Neural progenitor cell (in vitro differentiated cells): ENCODE measurements around the gene ITGA8. TPM values are rescaled to one million over a fixed set of nuclear protein-coding genes. Genes with fewer than 3 reads are reported as not detected.

Source experiments
- DNase-seq: peaks from one replicate; pipeline ENCODE4 v3.0.0-alpha.2; 2016; ENCODE audit warnings: low spot score
- H2AFZ ChIP-seq: fragments of 200-600 bp; sonication (generic); replicated peaks from 2 replicates; pipeline ENCODE4 v1.6.1; 2016; ENCODE audit warnings: antibody characterized with exemption
- H3F3A ChIP-seq: fragments of 200-600 bp; sonication (generic); 2 replicates; pipeline ENCODE4 v1.6.1; 2016; ENCODE audit warnings: antibody characterized with exemption, low read depth
- H3K27ac ChIP-seq: fragments of 200-600 bp; sonication (generic); 2 replicates; pipeline ENCODE4 v1.5.1; 2016; ENCODE audit warnings: mild to moderate bottlenecking
- H3K27me3 ChIP-seq: fragments of 200-600 bp; sonication (generic); 2 replicates; pipeline ENCODE4 v1.6.1; 2016; ENCODE audit warnings: mild to moderate bottlenecking, moderate library complexity
- H3K36me3 ChIP-seq: fragments of 200-600 bp; sonication (generic); 2 replicates; pipeline ENCODE4 v1.5.1; 2016
- H3K4me1 ChIP-seq: fragments of 200-600 bp; sonication (generic); 2 replicates; pipeline ENCODE4 v1.6.1; 2016; ENCODE audit warnings: mixed run types
- H3K4me2 ChIP-seq: fragments of 200-600 bp; sonication (generic); 2 replicates; pipeline ENCODE4 v1.6.1; 2016
- H3K4me3 ChIP-seq: fragments of 200-600 bp; sonication (generic); 2 replicates; pipeline ENCODE4 v1.5.1; 2016
- H3K79me2 ChIP-seq: fragments of 200-600 bp; sonication (generic); 2 replicates; pipeline ENCODE4 v1.6.1; 2016; ENCODE audit warnings: low read depth
- H3K9ac ChIP-seq: fragments of 200-600 bp; sonication (generic); 2 replicates; pipeline ENCODE4 v1.6.1; 2016
- H3K9me3 ChIP-seq: fragments of 200-600 bp; sonication (generic); 2 replicates; pipeline ENCODE4 v1.5.1; 2016; ENCODE audit warnings: low read depth
- H4K20me1 ChIP-seq: fragments of 200-600 bp; sonication (generic); 2 replicates; pipeline ENCODE4 v1.6.1; 2016; ENCODE audit warnings: low read depth
- H3K27ac Mint-ChIP-seq: 3 replicates; pipeline ENCODE4 v1.8.0; 2021; ENCODE audit warnings: mixed read lengths
- H3K27me3 Mint-ChIP-seq: 2 replicates; pipeline ENCODE4 v1.8.0; 2022; ENCODE audit warnings: low read depth, mild to moderate bottlenecking, inconsistent platforms, moderate library complexity, mixed read lengths; ENCODE audit not compliant: insufficient read depth
- H3K36me3 Mint-ChIP-seq: 3 replicates; pipeline ENCODE4 v1.8.0; 2021; ENCODE audit warnings: mixed read lengths
- H3K4me1 Mint-ChIP-seq: 3 replicates; pipeline ENCODE4 v1.8.0; 2021; ENCODE audit warnings: mixed read lengths
- H3K4me3 Mint-ChIP-seq: 3 replicates; pipeline ENCODE4 v1.8.0; 2021; ENCODE audit warnings: mild to moderate bottlenecking, moderate library complexity, mixed read lengths
- H3K9me3 Mint-ChIP-seq: 3 replicates; pipeline ENCODE4 v1.8.0; 2020; ENCODE audit warnings: mixed read lengths
- EZH2 ChIP-seq: fragments of 200-600 bp; sonication (generic); IDR thresholded peaks from 2 replicates; pipeline ENCODE4 v1.6.1; 2017; ENCODE audit warnings: antibody characterized with exemption, mild to moderate bottlenecking, moderate library complexity
- EZH2phosphoT487 ChIP-seq: fragments of 200-600 bp; sonication (generic); IDR thresholded peaks from 2 replicates; pipeline ENCODE4 v1.6.1; 2017; ENCODE audit warnings: antibody characterized with exemption
- total RNA-seq: library from RNA; depleted of rRNA; stranded (reverse); fragments of >200 nt; gene quantifications from 2 replicates; pipeline ENCODE4 v1.2.3, GENCODE V29; 2015; ENCODE audit warnings: low replicate concordance
- TF ChIP-seq, protein P1 (sequence below): fragments of 200-600 bp; sonication (generic); IDR thresholded peaks from 2 replicates; pipeline ENCODE4 v1.5.1; 2017; ENCODE audit warnings: antibody characterized with exemption, mild to moderate bottlenecking

ITGA8 gene
- total RNA-seq, 1 donor from 2014 or later = 0.15 TPM

DNA sequence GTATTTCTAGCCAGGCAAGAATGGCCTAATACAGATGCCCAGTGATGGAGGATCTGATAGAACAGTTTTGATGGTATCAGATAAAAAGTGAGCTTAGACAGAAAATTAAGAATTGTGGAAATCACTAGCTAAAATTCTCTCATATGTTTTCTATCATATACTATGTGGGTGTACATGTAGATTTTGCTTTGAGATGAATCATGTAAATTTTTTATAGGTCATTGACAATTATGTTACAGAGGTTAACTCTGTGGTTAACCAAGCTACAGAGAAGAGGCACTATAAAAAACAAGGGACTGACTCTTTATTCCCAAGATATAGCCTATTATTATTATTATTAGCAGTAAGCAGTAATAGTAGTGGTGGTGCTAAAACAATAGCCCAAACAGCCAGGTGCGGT, 156.5 kb downstream of the ITGA8 start:
- no peak overlapping the region for H3K9ac ChIP-seq
- Mint-ChIP-seq H3K36me3 (no peaks in the 10 kb centered on the region), H3K4me3 (no peak overlapping the region), H3K27me3 (peaks cover 10% of the 10 kb centered on the region), H3K4me1 (peaks cover 4% of the 10 kb centered on the region), H3K27ac (no peak overlapping the region), H3K9me3 (no peaks in the 10 kb centered on the region)
- no peaks in the 10 kb centered on the region for H3K36me3 ChIP-seq
- H3K9me3 ChIP-seq = no peaks in the 10 kb centered on the region
- no peak overlapping the region for H3K4me3 ChIP-seq
- H3K27ac ChIP-seq = no peak overlapping the region
- no peak for TF ChIP-seq EZH2phosphoT487
- TF ChIP-seq, protein P1, sequence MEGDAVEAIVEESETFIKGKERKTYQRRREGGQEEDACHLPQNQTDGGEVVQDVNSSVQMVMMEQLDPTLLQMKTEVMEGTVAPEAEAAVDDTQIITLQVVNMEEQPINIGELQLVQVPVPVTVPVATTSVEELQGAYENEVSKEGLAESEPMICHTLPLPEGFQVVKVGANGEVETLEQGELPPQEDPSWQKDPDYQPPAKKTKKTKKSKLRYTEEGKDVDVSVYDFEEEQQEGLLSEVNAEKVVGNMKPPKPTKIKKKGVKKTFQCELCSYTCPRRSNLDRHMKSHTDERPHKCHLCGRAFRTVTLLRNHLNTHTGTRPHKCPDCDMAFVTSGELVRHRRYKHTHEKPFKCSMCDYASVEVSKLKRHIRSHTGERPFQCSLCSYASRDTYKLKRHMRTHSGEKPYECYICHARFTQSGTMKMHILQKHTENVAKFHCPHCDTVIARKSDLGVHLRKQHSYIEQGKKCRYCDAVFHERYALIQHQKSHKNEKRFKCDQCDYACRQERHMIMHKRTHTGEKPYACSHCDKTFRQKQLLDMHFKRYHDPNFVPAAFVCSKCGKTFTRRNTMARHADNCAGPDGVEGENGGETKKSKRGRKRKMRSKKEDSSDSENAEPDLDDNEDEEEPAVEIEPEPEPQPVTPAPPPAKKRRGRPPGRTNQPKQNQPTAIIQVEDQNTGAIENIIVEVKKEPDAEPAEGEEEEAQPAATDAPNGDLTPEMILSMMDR = no peak
- TF ChIP-seq EZH2 = no peak
- H4K20me1 ChIP-seq = no peaks in the 10 kb centered on the region
- no peak for DNase-seq
- H2AFZ ChIP-seq = no peak overlapping the region
- no peaks in the 10 kb centered on the region for H3K27me3 ChIP-seq
- no peaks in the 10 kb centered on the region for H3K79me2 ChIP-seq
- H3F3A ChIP-seq = no peaks in the 10 kb centered on the region
- no peaks in the 10 kb centered on the region for H3K4me1 ChIP-seq
- no peak overlapping the region for H3K4me2 ChIP-seq

- Histone ChIP-seq H3K27me3 (no peaks in the 10 kb centered on the region), H3K4me3 (no peak overlapping the region), H3K4me1 (no peaks in the 10 kb centered on the region), H3K9me3 (no peaks in the 10 kb centered on the region), H3K79me2 (no peaks in the 10 kb centered on the region), H3K27ac (no peak overlapping the region), H3K36me3 (no peaks in the 10 kb centered on the region), H3K9ac (no peak overlapping the region), H2AFZ (no peak overlapping the region), H3F3A (no peaks in the 10 kb centered on the region), H3K4me2 (no peak overlapping the region), H4K20me1 (no peaks in the 10 kb centered on the region)
- Mint-ChIP-seq H3K27me3 (peaks cover 10% of the 10 kb centered on the region), H3K4me1 (peaks cover 6% of the 10 kb centered on the region), H3K4me3 (no peak overlapping the region), H3K9me3 (no peaks in the 10 kb centered on the region), H3K36me3 (no peaks in the 10 kb centered on the region), H3K27ac (no peak overlapping the region)
- DNase-seq = no peak
- no peak for TF ChIP-seq EZH2
- TF ChIP-seq EZH2phosphoT487 = no peak
- TF ChIP-seq, protein P1 = no peak
Measured at GRCh38 chr10:15562578-15562977, 157.1 kb downstream of the ITGA8 start.

- Histone ChIP-seq H3K9ac (no peak overlapping the region), H3K9me3 (no peaks in the 10 kb centered on the region), H3F3A (no peaks in the 10 kb centered on the region), H2AFZ (no peak overlapping the region), H3K36me3 (no peaks in the 10 kb centered on the region), H3K4me2 (no peak overlapping the region), H3K27ac (no peak overlapping the region), H3K4me3 (no peak overlapping the region), H3K4me1 (no peaks in the 10 kb centered on the region), H4K20me1 (no peaks in the 10 kb centered on the region), H3K79me2 (no peaks in the 10 kb centered on the region), H3K27me3 (no peaks in the 10 kb centered on the region)
- H3K4me3 Mint-ChIP-seq = no peak overlapping the region
- H3K27ac Mint-ChIP-seq = no peak overlapping the region
- TF ChIP-seq, protein P1 = no peak
- TF ChIP-seq EZH2phosphoT487 = no peak
- TF ChIP-seq EZH2 = no peak
- H3K9me3 Mint-ChIP-seq = no peaks in the 10 kb centered on the region
- no peaks in the 10 kb centered on the region for H3K36me3 Mint-ChIP-seq
- DNase-seq = no peak
- peaks cover 6% of the 10 kb centered on the region for H3K4me1 Mint-ChIP-seq
- H3K27me3 Mint-ChIP-seq = peaks cover 10% of the 10 kb centered on the region
Measured at GRCh38 chr10:15562116-15562515, 157.6 kb downstream of the ITGA8 start.
